ENCODE data around the gene SERGEF. TPM values are rescaled to one million over a fixed set of nuclear protein-coding genes. Genes with fewer than 3 reads are reported as not detected.

SERGEF gene
- total RNA-seq, 2 donors from 2014 or later, result 20.8 to 28.7 TPM

DNA sequence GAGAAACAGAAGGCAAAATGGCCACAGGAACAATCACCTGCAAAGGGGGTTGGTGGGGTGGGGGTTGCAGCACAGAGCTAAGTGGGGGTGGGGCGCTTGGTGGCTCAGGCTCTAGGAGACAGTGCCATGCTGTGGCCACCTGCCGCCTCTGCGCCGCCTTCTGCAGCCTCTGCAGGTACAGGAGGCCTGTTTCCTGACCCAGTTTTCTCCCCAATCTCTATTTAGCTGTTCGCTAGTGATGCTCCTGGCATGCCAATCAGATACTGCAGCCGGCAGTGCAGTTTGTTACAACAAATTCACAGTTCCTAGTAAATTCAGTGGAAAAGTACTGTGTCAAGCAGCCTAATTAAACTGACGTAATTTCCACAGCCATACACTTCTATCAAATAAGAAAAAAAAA, 106.4 kb downstream of the SERGEF start:
- Histone ChIP-seq H3K36me3 (replicated peaks in 1 of 2; ENCODE audit: insufficient read depth in 1 of 2, low read depth in 2 of 2) (no peaks in the 10 kb centered on the region), H3K4me1 (no peaks in the 10 kb centered on the region), H3K27ac (no peak overlapping the region), H3K9me3 (no peaks in the 10 kb centered on the region), H3K27me3 (no peaks in the 10 kb centered on the region), H3K4me3 (no peak overlapping the region)
- ATAC-seq (no peak), DNase-seq (peak in 1 of 4 donors; percentile 18)
- intact Hi-C loops (cut with DNase I), result no loop called here
- WGBS, 2 donors, result 81 to 87% methylated on average over 7 of the region's 7 CpGs
- TF ChIP-seq POLR2A (IDR thresholded peaks at IDR 0.05), result no peak
- TF ChIP-seq, protein P1, sequence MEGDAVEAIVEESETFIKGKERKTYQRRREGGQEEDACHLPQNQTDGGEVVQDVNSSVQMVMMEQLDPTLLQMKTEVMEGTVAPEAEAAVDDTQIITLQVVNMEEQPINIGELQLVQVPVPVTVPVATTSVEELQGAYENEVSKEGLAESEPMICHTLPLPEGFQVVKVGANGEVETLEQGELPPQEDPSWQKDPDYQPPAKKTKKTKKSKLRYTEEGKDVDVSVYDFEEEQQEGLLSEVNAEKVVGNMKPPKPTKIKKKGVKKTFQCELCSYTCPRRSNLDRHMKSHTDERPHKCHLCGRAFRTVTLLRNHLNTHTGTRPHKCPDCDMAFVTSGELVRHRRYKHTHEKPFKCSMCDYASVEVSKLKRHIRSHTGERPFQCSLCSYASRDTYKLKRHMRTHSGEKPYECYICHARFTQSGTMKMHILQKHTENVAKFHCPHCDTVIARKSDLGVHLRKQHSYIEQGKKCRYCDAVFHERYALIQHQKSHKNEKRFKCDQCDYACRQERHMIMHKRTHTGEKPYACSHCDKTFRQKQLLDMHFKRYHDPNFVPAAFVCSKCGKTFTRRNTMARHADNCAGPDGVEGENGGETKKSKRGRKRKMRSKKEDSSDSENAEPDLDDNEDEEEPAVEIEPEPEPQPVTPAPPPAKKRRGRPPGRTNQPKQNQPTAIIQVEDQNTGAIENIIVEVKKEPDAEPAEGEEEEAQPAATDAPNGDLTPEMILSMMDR (IDR thresholded peaks at IDR 0.05), result no peak

- Histone ChIP-seq H3K4me3 (no peak overlapping the region), H3K27ac (no peak overlapping the region), H3K9me3 (no peaks in the 10 kb centered on the region), H3K4me1 (no peaks in the 10 kb centered on the region), H3K36me3 (replicated peaks in 1 of 2; ENCODE audit: insufficient read depth in 1 of 2, low read depth in 2 of 2) (no peaks in the 10 kb centered on the region), H3K27me3 (no peaks in the 10 kb centered on the region)
- ATAC-seq (no peak), DNase-seq (no peak)
- intact Hi-C loops (cut with DNase I), result no loop called here
- TF ChIP-seq, protein P1 (IDR thresholded peaks at IDR 0.05), result no peak
- no peak for TF ChIP-seq POLR2A (IDR thresholded peaks at IDR 0.05)
Measured at GRCh38 chr11:17905477-17905876, 107.4 kb downstream of the SERGEF start.

DNA sequence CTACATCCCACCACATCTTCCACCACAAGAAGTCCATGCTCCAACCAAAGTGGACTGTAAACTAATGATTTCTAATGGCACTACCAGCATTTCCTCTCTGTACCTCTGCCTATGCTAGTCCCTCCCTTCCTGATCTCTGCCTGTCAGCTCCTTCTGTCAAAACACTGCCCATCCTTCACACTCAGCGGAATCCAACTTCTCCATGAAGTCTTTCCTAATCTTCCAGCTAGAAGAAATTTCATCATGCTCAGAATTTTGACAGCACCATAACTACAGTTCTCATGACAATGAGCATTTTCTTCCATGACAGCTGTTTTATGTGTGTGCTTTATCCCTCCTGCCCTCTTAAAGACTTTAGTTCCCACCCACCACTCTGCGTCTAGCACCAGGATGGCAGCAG, 111.4 kb downstream of the SERGEF start:
- no peak for ATAC-seq
- no peaks in the 10 kb centered on the region for H3K27me3 ChIP-seq
- no peaks in the 10 kb centered on the region for H3K4me1 ChIP-seq
- intact Hi-C loops (cut with DNase I), result no loop called here
- no peak for TF ChIP-seq POLR2A (IDR thresholded peaks at IDR 0.05)
- TF ChIP-seq, protein P1 (IDR thresholded peaks at IDR 0.05), result no peak
- H3K27ac ChIP-seq, result no peak overlapping the region
- H3K4me3 ChIP-seq, result no peak overlapping the region
- DNase-seq, result no peak
- 96 to 100% methylated on average over 2 of the region's 2 CpGs for WGBS, 2 donors
- H3K9me3 ChIP-seq, result no peaks in the 10 kb centered on the region
- no peaks in the 10 kb centered on the region for H3K36me3 ChIP-seq (replicated peaks in 1 of 2; ENCODE audit: insufficient read depth in 1 of 2, low read depth in 2 of 2)

GRCh38 chr11:17898782-17899181, 114.1 kb downstream of the SERGEF start:
- Histone ChIP-seq H3K27ac (no peak overlapping the region), H3K27me3 (no peaks in the 10 kb centered on the region), H3K9me3 (no peaks in the 10 kb centered on the region), H3K36me3 (replicated peaks in 1 of 2; ENCODE audit: insufficient read depth in 1 of 2, low read depth in 2 of 2) (no peaks in the 10 kb centered on the region), H3K4me3 (no peak overlapping the region), H3K4me1 (no peaks in the 10 kb centered on the region)
- DNase-seq, result no peak
- intact Hi-C loops (cut with DNase I), result no loop called here
- 77 to 87% methylated on average over 3 of the region's 3 CpGs for whole genome bisulfite sequencing, 2 donors
- no peak for ATAC-seq
- TF ChIP-seq POLR2A (IDR thresholded peaks at IDR 0.05), result no peak
- TF ChIP-seq, protein P1 (IDR thresholded peaks at IDR 0.05), result no peak

DNA sequence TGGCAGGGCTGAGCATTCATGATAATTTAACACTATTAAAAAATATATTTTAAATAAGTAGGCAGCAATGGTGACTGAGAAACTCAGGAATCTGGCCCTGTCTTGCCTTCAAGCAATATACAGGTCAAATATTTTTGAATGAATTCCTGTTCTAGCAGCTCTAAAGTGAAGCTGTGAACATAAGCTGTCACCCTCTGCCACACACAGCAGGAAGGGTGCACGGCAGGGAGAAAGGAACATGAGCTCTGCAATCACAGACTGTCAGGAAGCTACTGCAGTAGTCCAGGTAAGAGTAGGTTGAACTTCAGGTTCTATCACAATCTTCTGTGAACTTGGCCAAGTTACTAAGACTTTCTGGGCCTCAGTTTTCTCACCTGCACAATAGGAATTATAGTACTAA, 114.8 kb downstream of the SERGEF start:
- no peak for TF ChIP-seq POLR2A (IDR thresholded peaks at IDR 0.05)
- TF ChIP-seq, protein P1 (IDR thresholded peaks at IDR 0.05), result no peak
- no peaks in the 10 kb centered on the region for H3K9me3 ChIP-seq
- H3K36me3 ChIP-seq (replicated peaks in 1 of 2; ENCODE audit: insufficient read depth in 1 of 2, low read depth in 2 of 2), result no peaks in the 10 kb centered on the region
- no peaks in the 10 kb centered on the region for H3K4me1 ChIP-seq
- H3K27ac ChIP-seq, result no peak overlapping the region
- DNase-seq, result no peak
- H3K4me3 ChIP-seq, result no peak overlapping the region
- WGBS, 2 donors, result 92 to 100% methylated on average over 1 of the region's 1 CpG
- no peak for ATAC-seq
- no peaks in the 10 kb centered on the region for H3K27me3 ChIP-seq
- intact Hi-C loops (cut with DNase I), result no loop called here

All from body of pancreas (tissue), 4 donors.